Esophagus squamous epithelium (tissue), 5 donors: ENCODE results near the gene SYTL5. TPM values are rescaled to one million over a fixed set of nuclear protein-coding genes. Genes with fewer than 3 reads are reported as not detected.

ENCODE experiments used
- DNase-seq: peaks from one replicate; lab custom pipeline; 2025; lab: John Stamatoyannopoulos, UW
- H3K27ac ChIP-seq, 4 donors: fragments of 200-600 bp; sonication (generic); one replicate each; pipeline ENCODE4 v1.5.1; 2016 to 2019; ENCODE audit warnings: mild to moderate bottlenecking in 1 of 4
- H3K27me3 ChIP-seq, 4 donors: fragments of 200-600 bp; sonication (generic); 1 replicate in 3 of 4; 2 replicates in 1 of 4; pipeline versions ENCODE4 v1.5.1 to v1.6.0; 2017 to 2021; ENCODE audit warnings: antibody characterized with exemption in 1 of 4
- H3K36me3 ChIP-seq, 3 donors: fragments of 200-600 bp; sonication (generic); one replicate each; pipeline ENCODE4 v1.5.1; 2016 to 2019
- H3K4me1 ChIP-seq, 3 donors: fragments of 200-600 bp; sonication (generic); one replicate each; pipeline ENCODE4 v1.5.1; 2017 to 2019
- H3K4me3 ChIP-seq, 4 donors: fragments of 200-600 bp; sonication (generic); 1 replicate in 3 of 4; 2 replicates in 1 of 4; pipeline ENCODE4 v1.5.1; 2016 to 2019; ENCODE audit warnings: mild to moderate bottlenecking in 2 of 4, moderate library complexity in 1 of 4
- H3K9me3 ChIP-seq, 3 donors: fragments of 200-600 bp; sonication (generic); one replicate each; pipeline ENCODE4 v1.5.1; 2016 to 2019
- CTCF ChIP-seq, 6 experiments: fragments of 450-650 bp in 4 of 6; fragments of 200-600 bp in 2 of 6; sonication (generic) in 2 of 6; IDR thresholded peaks; one replicate each; pipeline ENCODE4 v1.5.1; 2016 to 2019; ENCODE audit warnings: antibody characterized with exemption in 6 of 6, mild to moderate bottlenecking in 4 of 6, moderate library complexity in 4 of 6
- POLR2A ChIP-seq, 4 donors: fragments of 450-650 bp; IDR thresholded peaks; one replicate each; pipeline ENCODE4 v1.6.1; 2017; ENCODE audit warnings: antibody characterized with exemption in 4 of 4, mild to moderate bottlenecking in 4 of 4, moderate library complexity in 3 of 4
- WGBS, 2 donors: methylation state at CpG; one replicate each; pipeline ENCODE4 v1.1.5; 2018; 5-methylcytosine and 5-hydroxymethylcytosine counted together
- intact Hi-C: fragments of 100-400 bp; cut with DNase I; formaldehyde crosslinking; loops from one replicate; pipeline ENCODE4 v1.15.0; 2022
- total RNA-seq, 4 donors: library from RNA; depleted of rRNA; stranded (reverse); fragments of >200 nt; gene quantifications; one replicate each; pipeline ENCODE4 v1.1.0, GENCODE V29; 2016
- donor health status: DM: yes; HTN: yes; CAD: no.

The SYTL5 gene
- total RNA-seq, 4 donors from 2014 or later: 0.76 to 8.9 (median 4.8) TPM

- Histone ChIP-seq H3K36me3 (no peaks in the 10 kb centered on the region), H3K27ac (no peak overlapping the region), H3K4me3 (no peak overlapping the region), H3K9me3 (no peaks in the 10 kb centered on the region), H3K27me3 (no peaks in the 10 kb centered on the region), H3K4me1 (peaks cover 0 to 6% (median 0%) of the 10 kb centered on the region in 3 donors)
- no peak for TF ChIP-seq CTCF (IDR thresholded peaks at IDR 0.05)
- no peak for TF ChIP-seq POLR2A (IDR thresholded peaks at IDR 0.05)
- 73 to 76% methylated on average over 2 to 6 of the region's 6 CpGs for WGBS, 2 donors
- DNase-seq: no peak
- intact Hi-C loops: no loop called here
Measured at GRCh38 chrX:38105216-38105725, 98.9 kb downstream of the SYTL5 start.

- intact Hi-C loops: no loop called here
- no peak for DNase-seq
- Histone ChIP-seq H3K4me1 (peaks cover 0 to 6% (median 0%) of the 10 kb centered on the region in 3 donors), H3K9me3 (no peaks in the 10 kb centered on the region), H3K27me3 (no peaks in the 10 kb centered on the region), H3K4me3 (no peak overlapping the region), H3K36me3 (no peaks in the 10 kb centered on the region), H3K27ac (no peak overlapping the region)
- 28 to 47% methylated on average over 2 to 6 of the region's 6 CpGs for WGBS, 2 donors
- TF ChIP-seq CTCF (IDR thresholded peaks at IDR 0.05): no peak
- TF ChIP-seq POLR2A (IDR thresholded peaks at IDR 0.05): no peak
Measured at GRCh38 chrX:38106991-38107655, 100.8 kb downstream of the SYTL5 start.

- Histone ChIP-seq H3K9me3 (no peaks in the 10 kb centered on the region), H3K36me3 (no peaks in the 10 kb centered on the region), H3K27me3 (no peaks in the 10 kb centered on the region), H3K27ac (no peak overlapping the region), H3K4me1 (no peaks in the 10 kb centered on the region), H3K4me3 (no peak overlapping the region)
- intact Hi-C loops: no loop called here
- no peak for DNase-seq
- WGBS, 2 donors: 81 to 87% methylated on average over 6 of the region's 6 CpGs
- no peak for TF ChIP-seq POLR2A (IDR thresholded peaks at IDR 0.05)
- TF ChIP-seq CTCF (IDR thresholded peaks at IDR 0.05): no peak
Measured at GRCh38 chrX:38108364-38108763, 102.0 kb downstream of the SYTL5 start.

GRCh38 chrX:38109042-38109898, 102.9 kb downstream of the SYTL5 start:
- no peak overlapping the region for H3K27ac ChIP-seq
- 66 to 87% methylated on average over 4 of the region's 4 CpGs for WGBS, 2 donors
- no peaks in the 10 kb centered on the region for H3K9me3 ChIP-seq
- no peak for DNase-seq
- H3K4me3 ChIP-seq: no peak overlapping the region
- no peak for TF ChIP-seq POLR2A (IDR thresholded peaks at IDR 0.05)
- no peak for TF ChIP-seq CTCF (IDR thresholded peaks at IDR 0.05)
- H3K27me3 ChIP-seq: no peaks in the 10 kb centered on the region
- H3K36me3 ChIP-seq: no peaks in the 10 kb centered on the region
- intact Hi-C loops: no loop called here
- no peaks in the 10 kb centered on the region for H3K4me1 ChIP-seq

GRCh38 chrX:38110231-38110630, 103.9 kb downstream of the SYTL5 start:
- Histone ChIP-seq H3K27me3 (no peaks in the 10 kb centered on the region), H3K4me1 (no peaks in the 10 kb centered on the region), H3K36me3 (no peaks in the 10 kb centered on the region), H3K4me3 (no peak overlapping the region), H3K27ac (no peak overlapping the region), H3K9me3 (no peaks in the 10 kb centered on the region)
- DNase-seq: no peak
- intact Hi-C loops: no loop called here
- TF ChIP-seq CTCF (IDR thresholded peaks at IDR 0.05) (no peak), POLR2A (IDR thresholded peaks at IDR 0.05) (no peak)
- WGBS, 2 donors: 61 to 91% methylated on average over 4 to 6 of the region's 6 CpGs
